Inflammatory macrophage (primary cell): ENCODE results near the gene CCNF.

Experiments
- DNase-seq, 2 donors: peaks; one replicate each; pipeline ENCODE4 v3.0.0-alpha.2; 2020 to 2022

Gene CCNF

GRCh38 chr16:2458887-2459646, 29.8 kb downstream of the CCNF start:
- no peak for DNase-seq

GRCh38 chr16:2459647-2460390, 30.6 kb downstream of the CCNF start, which contains the start of gene TEDC2:
TSS of gene TEDC2 (plus strand) at chr16:2460109. CDS start at chr16:2460145, 36 bp downstream.
- DNase-seq, result peak; percentile 94 to 95

- no peak for DNase-seq
Observed at GRCh38 chr16:2460391-2460713, 31.1 kb downstream of the CCNF start.

- DNase-seq, result no peak
Observed at GRCh38 chr16:2460916-2461315, 31.7 kb downstream of the CCNF start.

GRCh38 chr16:2462031-2462866, 33.0 kb downstream of the CCNF start:
- no peak for DNase-seq

- no peak for DNase-seq
Observed at GRCh38 chr16:2464333-2464732, 35.1 kb downstream of the CCNF start.

- DNase-seq, result peak in 1 of 2 donors; percentile 20
Observed at GRCh38 chr16:2465653-2466415, 36.6 kb downstream of the CCNF start.

- DNase-seq, result no peak
Observed at GRCh38 chr16:2466667-2467527, 37.6 kb downstream of the CCNF start.

GRCh38 chr16:2467528-2468232, 38.4 kb downstream of the CCNF start:
- DNase-seq, result peak; percentile 23 to 56

GRCh38 chr16:2468233-2468724, 39.0 kb downstream of the CCNF start:
- peak in 1 of 2 donors; percentile 8 for DNase-seq

GRCh38 chr16:2468725-2469398, 39.6 kb downstream of the CCNF start:
- no peak for DNase-seq

GRCh38 chr16:2469399-2470233, 40.4 kb downstream of the CCNF start:
- no peak for DNase-seq

GRCh38 chr16:2470234-2470601, 41.0 kb downstream of the CCNF start:
- no peak for DNase-seq

GRCh38 chr16:2470603-2471015, 41.4 kb downstream of the CCNF start:
- no peak for DNase-seq

GRCh38 chr16:2471016-2471652, 41.9 kb downstream of the CCNF start, which contains the start of gene NTN3:
TSS of gene NTN3 (plus strand) at chr16:2471297. CDS start at chr16:2471702, 405 bp downstream.
- DNase-seq, result no peak

- DNase-seq, result no peak
Observed at GRCh38 chr16:2471653-2472487, 42.6 kb downstream of the CCNF start.

- no peak for DNase-seq
Observed at GRCh38 chr16:2472488-2472864, 43.2 kb downstream of the CCNF start.
